CD4-positive, alpha-beta T cell treated with Interleukin-15 for 1 hour (primary cell): Measurements from ENCODE around the gene ANKRD55.

Source experiments
- DNase-seq: peaks from one replicate; pipeline ENCODE4 v3.0.0-alpha.2; 2020

ANKRD55 gene

GRCh38 chr5:56072863-56073766 lies 160.0 kb downstream of the ANKRD55 start:
- no peak for DNase-seq

DNA sequence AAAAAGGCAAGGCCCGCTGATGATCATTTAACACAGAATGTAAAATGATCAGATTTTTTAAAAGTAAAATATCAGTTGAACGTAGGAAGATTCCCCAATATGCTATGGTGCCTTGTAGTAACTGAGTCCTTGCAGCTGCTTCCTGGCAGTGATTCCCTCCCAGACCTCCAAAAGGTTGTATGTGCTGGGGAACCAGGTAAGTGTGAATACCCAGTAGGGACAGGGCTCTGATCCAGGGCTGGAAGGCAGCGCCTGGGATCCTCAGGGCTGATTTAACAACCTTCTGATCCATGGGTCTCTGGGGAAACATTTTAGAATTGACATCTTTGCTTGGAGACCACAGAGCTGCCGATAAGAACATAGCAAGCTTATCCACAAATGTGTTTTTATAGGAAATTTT lies 161.7 kb downstream of the ANKRD55 start:
- no peak for DNase-seq

- DNase-seq: no peak
Measured at GRCh38 chr5:56070851-56071465, 162.2 kb downstream of the ANKRD55 start.

DNA sequence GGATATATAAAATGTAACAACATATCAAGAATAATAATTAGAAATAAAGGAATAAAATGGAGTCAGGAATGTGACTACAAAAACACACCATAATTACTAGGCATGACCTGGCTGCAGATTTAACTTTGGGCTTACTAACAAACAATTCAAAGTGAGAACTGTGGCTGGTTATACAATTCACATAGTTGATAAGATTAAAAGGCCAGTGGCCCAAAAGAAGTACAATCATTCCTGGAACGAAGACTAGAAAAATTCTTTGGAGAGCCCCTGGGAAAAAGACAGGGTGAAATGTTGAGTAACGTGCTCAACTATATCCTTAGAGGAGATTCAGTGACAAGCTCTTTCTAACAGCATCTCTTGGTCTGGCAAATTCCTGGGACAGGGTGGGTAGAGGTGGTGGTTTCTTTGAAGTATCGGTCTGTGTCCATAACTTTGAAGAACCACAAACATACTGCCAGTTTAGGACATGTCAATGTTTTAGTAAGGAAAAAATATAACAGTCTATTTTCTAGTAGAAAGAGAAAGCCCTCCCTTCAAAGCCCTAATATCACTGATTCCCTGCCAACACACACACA lies 163.4 kb downstream of the ANKRD55 start:
- DNase-seq: no peak

GRCh38 chr5:56066931-56067450 lies 166.1 kb downstream of the ANKRD55 start:
- no peak for DNase-seq

DNA sequence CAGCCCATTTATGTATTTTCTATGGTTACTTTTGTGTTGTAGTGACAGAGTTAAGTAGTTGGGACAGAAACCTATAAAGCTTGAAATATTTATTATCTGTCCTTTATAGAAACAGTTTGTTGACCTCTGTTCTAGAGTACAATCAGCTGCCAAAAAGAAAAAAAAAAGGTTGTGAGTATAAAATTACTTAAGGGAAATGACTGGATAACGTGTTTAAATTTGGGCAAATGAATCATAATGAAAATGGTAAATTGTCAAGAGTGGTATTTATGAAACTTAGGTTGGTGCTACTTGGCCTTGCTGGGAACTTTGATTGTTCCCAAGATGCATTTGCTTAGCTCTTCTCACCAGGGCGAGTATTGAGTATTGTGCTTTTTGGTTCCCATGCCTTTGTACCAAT lies 168.1 kb downstream of the ANKRD55 start:
- no peak for DNase-seq

- DNase-seq: no peak
Measured at GRCh38 chr5:56060276-56061110, 172.6 kb downstream of the ANKRD55 start.

GRCh38 chr5:56059854-56060253 lies 173.3 kb downstream of the ANKRD55 start:
- DNase-seq: no peak

DNA sequence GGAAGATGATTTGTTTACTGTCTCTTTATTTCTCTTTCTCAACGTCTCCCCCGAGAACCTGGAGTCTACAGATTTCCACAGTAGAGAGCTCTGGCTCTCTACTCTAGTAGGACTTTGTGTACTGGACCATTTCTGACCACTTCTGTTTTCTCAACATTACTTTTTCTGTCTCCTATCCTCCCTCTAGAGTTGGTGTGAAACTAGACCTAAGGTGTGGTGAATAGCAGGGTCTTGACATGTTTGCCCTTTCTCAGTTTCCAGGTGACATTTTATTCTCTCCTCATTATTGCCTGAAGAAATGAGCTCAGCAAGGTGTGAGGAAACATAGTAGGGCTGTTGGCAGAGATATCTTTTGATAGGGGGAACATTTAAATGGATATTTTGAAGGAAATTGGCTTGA lies 176.3 kb downstream of the ANKRD55 start:
- no peak for DNase-seq

GRCh38 chr5:56055859-56056258 lies 177.3 kb downstream of the ANKRD55 start:
- no peak for DNase-seq

DNA sequence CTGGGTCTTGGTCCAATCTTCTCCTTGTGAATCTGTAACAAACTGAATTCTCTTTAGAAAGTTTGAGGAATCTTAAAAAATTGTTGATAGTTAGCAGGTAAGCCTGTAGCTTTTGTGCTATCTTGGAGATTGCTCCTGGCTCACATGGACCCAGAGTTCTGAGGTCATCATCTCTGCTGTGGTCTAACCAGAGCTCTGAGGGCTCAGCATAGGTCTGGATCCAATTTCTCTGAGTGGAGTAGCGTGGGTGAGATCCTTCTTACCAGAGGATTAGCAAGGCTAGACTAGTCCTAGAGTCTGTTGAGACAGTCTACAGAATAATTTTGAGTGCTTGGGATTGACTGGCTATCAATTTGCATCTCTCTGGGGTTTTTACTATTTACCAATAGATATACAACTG lies 177.8 kb downstream of the ANKRD55 start:
- DNase-seq: no peak

DNA sequence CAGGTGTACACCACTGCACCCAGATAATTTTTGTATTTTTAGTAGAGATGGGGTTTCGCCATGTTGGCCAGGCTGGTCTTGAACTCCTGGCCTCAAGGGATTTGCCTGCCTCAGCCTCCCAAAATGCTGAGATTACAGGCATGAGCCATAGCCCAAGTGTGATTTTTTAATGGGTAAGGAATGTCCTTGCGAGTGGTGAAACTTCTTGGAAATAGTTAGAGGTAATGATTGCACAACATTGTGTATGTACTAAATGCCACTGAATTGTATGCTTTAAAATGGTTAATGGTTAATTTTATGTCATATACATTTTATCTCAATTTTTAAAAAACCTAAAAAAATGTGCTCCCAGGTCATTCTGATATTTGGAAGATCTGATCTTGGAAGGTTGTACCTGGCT lies 178.5 kb downstream of the ANKRD55 start:
- no peak for DNase-seq

GRCh38 chr5:56053363-56053762 lies 179.8 kb downstream of the ANKRD55 start:
- no peak for DNase-seq

- no peak for DNase-seq
Measured at GRCh38 chr5:56052735-56053134, 180.4 kb downstream of the ANKRD55 start.

- DNase-seq: no peak
Measured at GRCh38 chr5:56050551-56051255, 182.4 kb downstream of the ANKRD55 start.
